Measurements from ENCODE around the gene ALDH2.
A peak's percentile ranks its signal among the peaks of the same experiment; 100 is the strongest.

The ALDH2 gene

GRCh38 chr12:111749391-111749790, 17.3 kb upstream of the ALDH2 start:
- no peak overlapping the region for H3K27ac ChIP-seq (ENCODE audit: low read depth, low read length)
- TF ChIP-seq, protein P1, sequence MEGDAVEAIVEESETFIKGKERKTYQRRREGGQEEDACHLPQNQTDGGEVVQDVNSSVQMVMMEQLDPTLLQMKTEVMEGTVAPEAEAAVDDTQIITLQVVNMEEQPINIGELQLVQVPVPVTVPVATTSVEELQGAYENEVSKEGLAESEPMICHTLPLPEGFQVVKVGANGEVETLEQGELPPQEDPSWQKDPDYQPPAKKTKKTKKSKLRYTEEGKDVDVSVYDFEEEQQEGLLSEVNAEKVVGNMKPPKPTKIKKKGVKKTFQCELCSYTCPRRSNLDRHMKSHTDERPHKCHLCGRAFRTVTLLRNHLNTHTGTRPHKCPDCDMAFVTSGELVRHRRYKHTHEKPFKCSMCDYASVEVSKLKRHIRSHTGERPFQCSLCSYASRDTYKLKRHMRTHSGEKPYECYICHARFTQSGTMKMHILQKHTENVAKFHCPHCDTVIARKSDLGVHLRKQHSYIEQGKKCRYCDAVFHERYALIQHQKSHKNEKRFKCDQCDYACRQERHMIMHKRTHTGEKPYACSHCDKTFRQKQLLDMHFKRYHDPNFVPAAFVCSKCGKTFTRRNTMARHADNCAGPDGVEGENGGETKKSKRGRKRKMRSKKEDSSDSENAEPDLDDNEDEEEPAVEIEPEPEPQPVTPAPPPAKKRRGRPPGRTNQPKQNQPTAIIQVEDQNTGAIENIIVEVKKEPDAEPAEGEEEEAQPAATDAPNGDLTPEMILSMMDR (IDR thresholded peaks at IDR 0.05; ENCODE audit: low read depth, low read length, poor library complexity, severe bottlenecking), result no peak
- TF ChIP-seq EZH2phosphoT487 (IDR thresholded peaks at IDR 0.05; ENCODE audit: borderline replicate concordance, low read length), result no peak

GRCh38 chr12:111753144-111753881, 13.4 kb upstream of the ALDH2 start:
- H3K4me1 ChIP-seq (ENCODE audit: control insufficient read depth, low read length), result peaks cover 26% of the 10 kb centered on the region
- TF ChIP-seq EZH2phosphoT487 (IDR thresholded peaks at IDR 0.05; ENCODE audit: borderline replicate concordance, low read length), result no peak
- TF ChIP-seq, protein P1 (IDR thresholded peaks at IDR 0.05; ENCODE audit: low read depth, low read length, poor library complexity, severe bottlenecking), result peak; percentile 72
- H3K4me2 ChIP-seq (ENCODE audit: low read length), result no peak overlapping the region
- no peaks in the 10 kb centered on the region for H3K27me3 ChIP-seq (ENCODE audit: control insufficient read depth, low read length)
- no peaks in the 10 kb centered on the region for H4K20me1 ChIP-seq (ENCODE audit: control insufficient read depth, insufficient read depth, low read depth, low read length)
- no peaks in the 10 kb centered on the region for H3F3A ChIP-seq (ENCODE audit: control insufficient read depth, insufficient read depth)
- H3K79me2 ChIP-seq (ENCODE audit: control insufficient read depth, low read length), result no peaks in the 10 kb centered on the region
- H3K9me3 ChIP-seq (ENCODE audit: control insufficient read depth, insufficient read depth, low read length), result no peaks in the 10 kb centered on the region
- H3K36me3 ChIP-seq (ENCODE audit: control insufficient read depth, low read length), result peaks cover 20% of the 10 kb centered on the region
- no peaks in the 10 kb centered on the region for H3K9me2 ChIP-seq (replicated peaks; ENCODE audit: control insufficient read depth, low read length)
- H3K27ac ChIP-seq (ENCODE audit: low read depth, low read length), result no peak overlapping the region
- no peak overlapping the region for H3K4me3 ChIP-seq (ENCODE audit: low read length)

More at GRCh38 chr12:111749391-111749790, 17.3 kb upstream of the ALDH2 start:
- H3F3A ChIP-seq (ENCODE audit: control insufficient read depth, insufficient read depth), result no peaks in the 10 kb centered on the region
- peaks cover 34% of the 10 kb centered on the region for H3K36me3 ChIP-seq (ENCODE audit: control insufficient read depth, low read length)
- H3K4me1 ChIP-seq (ENCODE audit: control insufficient read depth, low read length), result peaks cover 14% of the 10 kb centered on the region
- no peak overlapping the region for H3K4me2 ChIP-seq (ENCODE audit: low read length)
- no peaks in the 10 kb centered on the region for H3K79me2 ChIP-seq (ENCODE audit: control insufficient read depth, low read length)
- no peaks in the 10 kb centered on the region for H3K9me3 ChIP-seq (ENCODE audit: control insufficient read depth, insufficient read depth, low read length)
- no peak overlapping the region for H3K4me3 ChIP-seq (ENCODE audit: low read length)
- H3K27me3 ChIP-seq (ENCODE audit: control insufficient read depth, low read length), result no peaks in the 10 kb centered on the region
- H4K20me1 ChIP-seq (ENCODE audit: control insufficient read depth, insufficient read depth, low read depth, low read length), result no peaks in the 10 kb centered on the region
- H3K9me2 ChIP-seq (replicated peaks; ENCODE audit: control insufficient read depth, low read length), result no peaks in the 10 kb centered on the region

- Histone ChIP-seq H3K27ac (ENCODE audit: low read depth, low read length) (no peak overlapping the region), H3F3A (ENCODE audit: control insufficient read depth, insufficient read depth) (no peaks in the 10 kb centered on the region), H4K20me1 (ENCODE audit: control insufficient read depth, insufficient read depth, low read depth, low read length) (no peaks in the 10 kb centered on the region), H3K27me3 (ENCODE audit: control insufficient read depth, low read length) (no peaks in the 10 kb centered on the region), H3K4me2 (ENCODE audit: low read length) (no peak overlapping the region), H3K4me1 (ENCODE audit: control insufficient read depth, low read length) (peaks cover 40% of the 10 kb centered on the region), H3K79me2 (ENCODE audit: control insufficient read depth, low read length) (no peaks in the 10 kb centered on the region), H3K4me3 (ENCODE audit: low read length) (no peak overlapping the region), H3K9me2 (replicated peaks; ENCODE audit: control insufficient read depth, low read length) (no peaks in the 10 kb centered on the region), H3K9me3 (ENCODE audit: control insufficient read depth, insufficient read depth, low read length) (no peaks in the 10 kb centered on the region), H3K36me3 (ENCODE audit: control insufficient read depth, low read length) (peaks cover 17% of the 10 kb centered on the region)
- no peak for TF ChIP-seq EZH2phosphoT487 (IDR thresholded peaks at IDR 0.05; ENCODE audit: borderline replicate concordance, low read length)
- TF ChIP-seq, protein P1 (IDR thresholded peaks at IDR 0.05; ENCODE audit: low read depth, low read length, poor library complexity, severe bottlenecking), result no peak
Measured at GRCh38 chr12:111754671-111755070, 12.1 kb upstream of the ALDH2 start.

Measured in DOHH2 (cell line).